Hematopoietic multipotent progenitor cell treated with erythropoietin and hydrocortisone succinate and interleukin-3 and kit ligand, for 15 days (in vitro differentiated cells): Measurements from ENCODE around the gene KANK2.

ENCODE experiments used
- DNase-seq: peaks from one replicate; pipeline ENCODE4 v3.0.0-alpha.2; 2015; ENCODE audit warnings: low spot score

KANK2 gene

DNA sequence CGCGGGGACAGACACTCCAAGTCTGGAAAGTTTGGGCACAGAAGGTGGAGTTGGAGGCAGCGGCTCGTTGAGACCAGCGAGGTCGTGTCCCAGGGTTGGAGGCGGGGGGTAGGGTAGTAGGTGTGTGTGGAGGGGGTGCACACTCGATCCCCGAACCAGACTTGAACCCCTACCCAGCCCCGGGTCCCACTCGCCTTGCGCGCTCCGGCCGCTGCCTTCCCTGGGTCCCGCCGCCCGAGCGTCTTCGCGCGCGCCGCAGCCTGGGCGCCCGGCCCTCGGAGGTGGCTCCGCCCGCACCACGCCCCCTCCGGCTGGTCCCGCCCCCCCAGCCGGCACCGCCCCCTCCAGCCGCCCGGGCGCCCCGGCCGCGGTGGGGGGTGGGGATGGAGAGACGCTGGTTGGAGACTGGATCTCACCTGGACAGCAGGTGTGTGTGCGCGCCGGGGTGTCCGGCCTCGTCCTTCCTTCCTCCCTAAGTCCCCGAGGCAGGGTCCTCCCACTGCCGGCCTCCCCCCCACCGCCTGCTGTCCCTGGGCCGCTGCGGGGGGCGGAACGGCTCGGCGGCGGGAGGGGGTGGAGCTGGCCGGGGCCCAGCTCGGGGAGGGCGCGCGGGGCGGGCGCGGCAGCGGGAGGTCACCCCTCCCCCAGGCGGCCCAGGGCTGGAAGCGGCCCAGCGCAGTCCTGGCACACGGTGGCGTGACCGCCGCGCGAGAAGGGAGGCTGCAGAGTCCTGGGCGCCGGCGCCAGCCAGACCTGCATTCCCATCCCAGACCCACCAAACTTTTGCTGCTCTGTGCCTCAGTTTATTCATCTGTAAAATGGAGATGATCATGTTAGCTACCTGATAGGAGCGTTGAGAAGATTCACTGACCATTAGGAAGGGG lies at the start of gene KANK2:
Gene KANK2 (minus strand): TSS at position 255 of the 884 bp plus-strand sequence. CDS start 3,034 bp downstream, outside the sequence.
- DNase-seq = peak; percentile 87

GRCh38 chr19:11246941-11247340 lies 49.6 kb upstream of the KANK2 start:
- no peak for DNase-seq

- no peak for DNase-seq
Observed at GRCh38 chr19:11244846-11245589, 47.7 kb upstream of the KANK2 start.

GRCh38 chr19:11243798-11244169 lies 46.4 kb upstream of the KANK2 start:
- DNase-seq = no peak

GRCh38 chr19:11242864-11243797 lies 45.8 kb upstream of the KANK2 start:
- peak; percentile 89 for DNase-seq

- DNase-seq = no peak
Observed at GRCh38 chr19:11242025-11242424, 44.7 kb upstream of the KANK2 start.

GRCh38 chr19:11240008-11240444 lies 42.7 kb upstream of the KANK2 start:
- no peak for DNase-seq

GRCh38 chr19:11239377-11240000 lies 42.1 kb upstream of the KANK2 start, which contains the start of gene ANGPTL8:
Gene ANGPTL8 (plus strand): TSS chr19:11239619. CDS start chr19:11239638, 19 bp downstream.
- no peak for DNase-seq

DNA sequence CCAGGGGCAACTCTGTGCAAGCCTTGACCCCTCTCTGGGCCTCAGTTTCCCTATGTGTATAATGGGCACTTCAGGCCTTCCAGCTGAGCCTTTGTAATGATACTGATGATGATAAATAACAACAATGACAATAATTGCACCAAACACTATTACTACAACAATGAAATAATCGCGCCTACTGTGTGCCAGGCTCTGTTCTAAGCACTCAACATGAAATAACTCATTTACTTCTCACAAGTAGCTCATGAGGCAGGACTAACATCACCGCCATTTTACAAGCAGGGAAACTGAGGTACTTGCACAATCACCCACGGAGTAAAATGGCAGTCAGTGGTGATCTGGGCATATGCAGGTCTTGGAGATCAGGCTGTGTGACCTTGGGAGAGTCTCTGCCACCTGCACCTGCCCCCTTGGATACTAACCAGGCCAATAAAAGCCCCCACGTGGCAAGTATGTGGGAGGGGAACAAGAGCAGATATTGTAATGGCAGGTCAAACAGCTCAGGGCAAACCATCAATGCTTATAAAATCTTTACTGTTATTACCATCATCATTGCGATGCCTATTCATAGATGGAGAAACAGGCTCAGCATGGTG lies 41.5 kb upstream of the KANK2 start:
- DNase-seq = no peak

- DNase-seq = no peak
Observed at GRCh38 chr19:11238041-11238440, 40.7 kb upstream of the KANK2 start.

GRCh38 chr19:11237321-11237720 lies 40.0 kb upstream of the KANK2 start:
- DNase-seq = no peak

- DNase-seq = no peak
Observed at GRCh38 chr19:11236324-11237301, 39.3 kb upstream of the KANK2 start.

- no peak for DNase-seq
Observed at GRCh38 chr19:11234486-11235075, 37.2 kb upstream of the KANK2 start.

- no peak for DNase-seq
Observed at GRCh38 chr19:11233073-11233472, 35.7 kb upstream of the KANK2 start.

DNA sequence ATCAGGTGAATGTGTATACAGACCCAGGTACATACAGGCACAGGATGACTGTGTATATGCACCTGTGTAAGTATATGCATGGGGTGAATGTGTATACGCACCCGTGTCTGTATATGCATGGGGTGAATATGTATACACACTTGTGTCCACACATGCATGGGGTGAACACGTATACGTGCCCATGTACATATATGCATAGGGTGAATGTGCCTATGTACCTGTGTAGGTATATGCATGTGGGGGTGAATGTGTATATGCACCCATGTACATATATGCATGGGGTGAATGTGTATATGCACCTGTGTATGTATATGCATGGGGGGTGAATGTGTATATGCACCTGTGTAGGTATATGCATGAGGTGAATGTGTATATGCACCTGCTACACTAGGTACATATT lies 35.2 kb upstream of the KANK2 start:
- DNase-seq = no peak

GRCh38 chr19:11230621-11231386 lies 33.5 kb upstream of the KANK2 start:
- no peak for DNase-seq

DNA sequence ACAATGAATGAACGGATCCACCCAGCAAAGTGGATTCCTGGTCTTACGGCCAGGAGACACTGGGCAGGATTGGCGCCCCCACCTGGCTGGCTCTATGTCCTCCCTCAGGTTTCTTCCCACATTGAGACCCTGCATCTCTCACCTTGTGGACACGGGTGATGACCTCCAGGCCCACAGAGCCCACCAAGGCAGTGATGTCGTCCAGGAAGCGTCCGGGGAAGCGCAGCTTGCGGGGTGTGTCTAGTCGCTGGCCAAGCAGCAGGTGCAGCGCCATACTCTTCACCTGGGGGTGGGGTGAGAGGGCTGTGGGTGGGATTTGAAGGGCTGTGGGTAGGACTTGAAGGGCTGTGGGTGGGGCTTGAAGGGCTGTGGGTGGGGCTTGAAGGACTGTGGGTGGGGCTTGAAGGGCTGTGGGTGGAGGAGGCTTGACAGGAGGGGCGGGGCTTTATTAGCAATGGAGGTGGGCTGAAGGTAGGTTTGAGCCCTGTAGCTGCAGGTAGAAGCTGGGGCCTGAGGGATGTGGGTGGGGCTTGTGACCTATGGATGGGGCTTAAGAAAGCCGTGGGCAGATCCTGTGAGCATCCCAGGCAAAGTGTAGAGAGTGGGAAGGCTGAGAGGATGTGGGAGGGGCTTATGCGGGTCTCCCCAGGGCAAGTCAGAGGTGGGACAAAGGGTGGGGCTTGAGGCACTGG lies 30.0 kb upstream of the KANK2 start:
- peak; percentile 38 for DNase-seq

- no peak for DNase-seq
Observed at GRCh38 chr19:11226716-11227166, 29.4 kb upstream of the KANK2 start.
